DOHH2 (cell line): ENCODE results near the gene PACRG.

ENCODE experiments used
- CTCF ChIP-seq: fragments of 200-600 bp; sonication (generic); IDR thresholded peaks from one replicate; pipeline ENCODE4 v1.5.1; 2014; ENCODE audit warnings: antibody characterized with exemption, mild to moderate bottlenecking, low read depth, low read length; ENCODE audit not compliant: poor library complexity, severe bottlenecking
- EZH2phosphoT487 ChIP-seq: fragments of 200-600 bp; sonication (generic); IDR thresholded peaks from 2 replicates; pipeline ENCODE4 v1.6.1; 2017; ENCODE audit warnings: borderline replicate concordance, mild to moderate bottlenecking, antibody characterized with exemption, low read length, moderate library complexity, mixed read lengths

GRCh38 chr6:163308629-163309440 lies 581.1 kb downstream of the PACRG start:
- TF ChIP-seq CTCF (no peak), EZH2phosphoT487 (no peak)
